Left ventricle myocardium superior (tissue), 1 donor: Measurements from ENCODE around the gene LCOR. TPM values are rescaled to one million over a fixed set of nuclear protein-coding genes. Genes with fewer than 3 reads are reported as not detected.
"Not testable (repeated sequence)": the region's sequence is repeated elsewhere in the genome, so short reads cannot be mapped to it uniquely, and the experiment has no call there.

Experiments used
- ATAC-seq: fragments of 200-7000 bp; cut with Tn5 transposase; one replicate; pipeline ENCODE4 v1.9.1; 2020; ENCODE audit warnings: mild to moderate bottlenecking, moderate library complexity
- DNase-seq: peaks from one replicate; pipeline ENCODE4 v3.0.0-alpha.2; 2020
- intact Hi-C: fragments of 100-400 bp; cut with micrococcal nuclease; formaldehyde crosslinking; loops from one replicate; pipeline ENCODE4 v1.11.0; 2022
- total RNA-seq: library from RNA; stranded (reverse); fragmentation: NEBNext Ultra II Directional; extraction: Animal tissue kit (Norgen Biotek cat#: 25700); gene quantifications from one replicate; pipeline ENCODE4 v1.2.1, GENCODE V29; 2021
- donor health status: DM: no; HTN: yes; CAD: no; lungs with severe emphysema.

The LCOR gene
- total RNA-seq, 1 donor from 2014 or later, result 19.8 TPM

- intact Hi-C loops, result no loop called here
- ATAC-seq (no peak), DNase-seq (no peak)
These were observed 187.2 kb downstream of the LCOR start for GRCh38 chr10:97019213-97019844.

- intact Hi-C loops, result loop anchor here (10.0 kb wide), 1 partner anchor 196 kb away; no protein-coding TSS in a partner anchor
- ATAC-seq (peak; percentile 90), DNase-seq (peak; percentile 73)
These were observed 188.6 kb downstream of the LCOR start for GRCh38 chr10:97020452-97021400.

- intact Hi-C loops, result loop anchor here (10.0 kb wide), 1 partner anchor 198 kb away; no protein-coding TSS in a partner anchor
- ATAC-seq (no peak), DNase-seq (no peak)
These were observed 190.5 kb downstream of the LCOR start for GRCh38 chr10:97022616-97023015.

- no peak for DNase-seq
- intact Hi-C loops, result loop anchor here (10.0 kb wide), 1 partner anchor 199 kb away; no protein-coding TSS in a partner anchor
These were observed 191.5 kb downstream of the LCOR start for GRCh38 chr10:97023401-97024167.

DNA sequence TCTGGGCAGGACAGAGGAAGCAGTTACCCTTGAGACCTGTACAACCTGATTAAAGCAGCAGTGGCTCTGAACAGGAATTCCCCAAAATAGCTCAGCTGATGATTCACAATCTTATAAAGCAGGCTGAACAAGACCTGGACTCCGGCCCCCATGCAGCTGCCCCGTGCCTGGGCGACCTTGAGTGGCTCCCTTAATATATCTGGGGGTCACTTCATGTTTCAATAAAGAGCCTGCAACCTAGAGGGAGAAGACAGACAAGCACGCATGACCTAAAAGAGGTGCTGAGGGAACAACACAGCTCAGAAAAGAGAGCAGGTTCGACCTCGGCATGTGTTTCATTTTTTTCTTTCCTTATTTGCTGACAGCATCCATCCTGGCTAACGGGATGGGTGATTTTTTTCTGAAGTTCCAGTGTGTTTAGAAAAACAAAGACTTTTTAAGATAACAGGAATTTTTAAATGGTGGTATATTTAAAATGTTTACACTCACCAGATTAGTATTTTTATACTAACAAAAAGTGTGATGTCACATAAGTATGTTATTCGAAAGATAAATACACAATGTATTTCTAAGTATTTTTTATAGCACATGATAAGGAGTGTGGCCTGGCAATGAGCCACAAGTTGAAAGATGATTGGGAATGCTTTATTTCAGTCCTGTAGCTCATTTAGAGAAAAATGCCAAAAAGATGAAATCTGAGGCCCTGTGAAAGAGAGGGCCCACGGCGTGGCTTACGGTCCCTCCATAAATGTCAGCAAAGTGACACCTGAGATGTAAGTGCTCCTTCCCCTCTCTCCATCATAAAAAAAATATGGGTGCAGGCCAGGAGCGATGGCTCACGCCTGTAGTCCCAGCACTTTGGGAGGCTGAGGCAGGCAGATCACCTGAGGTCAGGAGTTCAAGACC, 192.3 kb downstream of the LCOR start:
- intact Hi-C loops, result loop anchor here (10.0 kb wide), 1 partner anchor 200 kb away; no protein-coding TSS in a partner anchor
- DNase-seq (peak; percentile 58), ATAC-seq (peak; percentile 54)

More at GRCh38 chr10:97023401-97024167, 191.5 kb downstream of the LCOR start:
- ATAC-seq, result no peak

DNA sequence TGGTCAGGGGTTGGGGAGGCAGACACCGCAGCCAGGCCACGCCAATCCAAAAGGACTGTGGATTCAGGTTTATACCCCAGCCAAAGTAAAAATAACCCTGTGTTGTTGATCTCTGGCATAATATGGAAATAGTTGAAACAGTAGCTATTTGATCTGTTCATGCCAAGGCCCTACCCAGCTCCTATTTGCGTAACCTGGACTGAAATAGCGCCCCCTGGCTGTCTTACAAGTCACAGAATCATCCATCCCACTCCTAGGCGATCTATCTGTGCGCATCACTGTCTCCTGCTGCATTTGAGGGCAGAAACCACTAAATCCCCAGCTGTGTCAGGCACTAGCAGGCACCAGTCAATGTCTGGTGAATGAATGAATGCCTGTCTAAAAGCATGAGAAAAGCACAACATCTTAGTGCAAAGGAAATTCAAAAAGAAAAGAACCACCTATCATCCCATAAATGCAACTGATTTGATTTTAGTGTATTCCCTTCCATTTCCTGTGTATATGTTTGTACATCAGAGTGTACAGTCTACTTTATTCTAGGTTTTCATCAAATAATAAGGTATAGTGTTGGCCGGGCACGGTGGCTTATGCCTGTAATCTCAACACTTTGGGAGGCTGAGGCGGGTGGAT, 193.6 kb downstream of the LCOR start:
- DNase-seq (no peak), ATAC-seq (peak; percentile 29)
- intact Hi-C loops, result loop anchor here (10.0 kb wide), 1 partner anchor 201 kb away; no protein-coding TSS in a partner anchor

GRCh38 chr10:97028126-97028831, 196.2 kb downstream of the LCOR start:
- intact Hi-C loops, result loop anchor here (10.0 kb wide), 1 partner anchor 203 kb away; no protein-coding TSS in a partner anchor
- DNase-seq (no peak), ATAC-seq (no peak)

- DNase-seq, result no peak
- ATAC-seq, result no peak
- intact Hi-C loops, result loop anchor here (10.0 kb wide), 1 partner anchor 204 kb away; no protein-coding TSS in a partner anchor
These were observed 196.7 kb downstream of the LCOR start for GRCh38 chr10:97028832-97029178.

DNA sequence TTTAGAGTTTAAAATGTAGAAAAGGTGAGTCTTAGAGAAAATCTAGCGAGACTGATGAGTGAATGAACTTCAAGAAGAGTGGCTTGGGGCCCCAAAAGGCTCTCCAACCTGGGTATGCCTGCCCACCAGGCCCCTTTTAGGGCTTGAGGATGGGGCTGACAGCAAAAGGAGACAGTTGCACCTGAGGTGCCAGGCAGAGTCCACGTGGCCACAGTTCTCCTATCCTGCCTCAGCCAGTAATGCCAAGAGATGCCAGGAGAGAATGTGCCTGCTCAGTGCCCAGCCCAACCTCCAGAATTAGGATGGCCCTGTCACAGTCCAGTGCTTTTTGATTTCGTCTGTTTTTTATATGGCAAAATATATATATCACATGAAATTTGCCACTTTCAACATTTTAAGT, 197.2 kb downstream of the LCOR start:
- intact Hi-C loops, result loop anchor here (10.0 kb wide), 1 partner anchor 204 kb away; no protein-coding TSS in a partner anchor
- DNase-seq, result no peak
- ATAC-seq, result no peak

- DNase-seq (no peak), ATAC-seq (no peak)
- intact Hi-C loops, result no loop called here
These were observed 198.8 kb downstream of the LCOR start for GRCh38 chr10:97030894-97031293.

GRCh38 chr10:97031459-97031858, 199.4 kb downstream of the LCOR start:
- intact Hi-C loops, result no loop called here
- ATAC-seq (no peak), DNase-seq (no peak)

- intact Hi-C loops, result no loop called here
- ATAC-seq (no peak), DNase-seq (no peak)
These were observed 200.5 kb downstream of the LCOR start for GRCh38 chr10:97032624-97033023.

- ATAC-seq, DNase-seq, intact Hi-C loops: not testable (repeated sequence)
These were observed 201.7 kb downstream of the LCOR start for GRCh38 chr10:97033841-97034240.

- DNase-seq (no peak), ATAC-seq (no peak)
- intact Hi-C loops, result no loop called here
These were observed 202.2 kb downstream of the LCOR start for GRCh38 chr10:97034301-97034700.

- no peak for DNase-seq
- intact Hi-C loops, result no loop called here
- no peak for ATAC-seq
These were observed 203.1 kb downstream of the LCOR start for GRCh38 chr10:97034958-97035769.
